Fibroblast of mammary gland (primary cell): Measurements from ENCODE around the gene EMID1.

Experiments
- DNase-seq: peaks from one replicate; pipeline ENCODE4 v3.0.0-alpha.2; 2010; ENCODE audit warnings: low read depth
- H3K4me3 ChIP-seq: 2 replicates; pipeline ENCODE4 v1.5.1; 2011; ENCODE audit warnings: low read depth, mild to moderate bottlenecking, low read length, moderate library complexity; ENCODE audit not compliant: control insufficient read depth
- CTCF ChIP-seq: conservative IDR thresholded peaks from 2 replicates; pipeline ENCODE4 v1.5.1; 2011; ENCODE audit warnings: low read depth, low read length, inconsistent platforms; ENCODE audit not compliant: control insufficient read depth, insufficient read depth

EMID1 gene

GRCh38 chr22:29205594-29206371 lies at the start of gene EMID1:
TSS of gene EMID1 (plus strand) at chr22:29205896. CDS start at chr22:29206039, 143 bp downstream.
- DNase-seq, result peak; percentile 4
- no peak for TF ChIP-seq CTCF
- no peak within 1 kb of the TSS for H3K4me3 ChIP-seq

DNA sequence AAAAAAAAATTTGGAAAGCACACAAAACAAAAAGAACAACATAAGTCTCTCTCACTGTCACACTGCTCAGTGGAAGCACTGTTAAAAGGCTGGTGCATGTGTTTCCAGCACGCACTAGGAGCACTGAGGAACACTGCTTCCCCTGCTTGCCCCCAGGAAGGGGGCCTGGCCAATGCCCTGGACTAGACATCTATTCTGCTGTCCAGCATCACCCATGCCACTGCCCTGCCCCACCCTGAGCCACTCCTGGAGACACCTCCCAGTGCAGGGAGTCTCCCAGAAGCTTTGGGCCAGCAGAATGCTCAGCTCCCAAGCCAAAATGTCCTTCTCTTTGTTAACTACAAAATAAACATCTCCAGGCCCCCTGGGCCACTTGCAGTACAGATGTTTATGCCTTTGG lies 49.7 kb upstream of the EMID1 start:
- H3K4me3 ChIP-seq, result no peak overlapping the region
- no peak for TF ChIP-seq CTCF
- DNase-seq, result no peak

- DNase-seq, result peak; percentile 2
- peak; percentile 14 for TF ChIP-seq CTCF
- no peak overlapping the region for H3K4me3 ChIP-seq
These were observed 49.2 kb upstream of the EMID1 start for GRCh38 chr22:29156507-29156906.

GRCh38 chr22:29157759-29158535 lies 47.7 kb upstream of the EMID1 start:
- no peak for TF ChIP-seq CTCF
- H3K4me3 ChIP-seq, result no peak overlapping the region
- no peak for DNase-seq

GRCh38 chr22:29158546-29158945 lies 47.1 kb upstream of the EMID1 start:
- TF ChIP-seq CTCF, result no peak
- no peak for DNase-seq
- no peak overlapping the region for H3K4me3 ChIP-seq

DNA sequence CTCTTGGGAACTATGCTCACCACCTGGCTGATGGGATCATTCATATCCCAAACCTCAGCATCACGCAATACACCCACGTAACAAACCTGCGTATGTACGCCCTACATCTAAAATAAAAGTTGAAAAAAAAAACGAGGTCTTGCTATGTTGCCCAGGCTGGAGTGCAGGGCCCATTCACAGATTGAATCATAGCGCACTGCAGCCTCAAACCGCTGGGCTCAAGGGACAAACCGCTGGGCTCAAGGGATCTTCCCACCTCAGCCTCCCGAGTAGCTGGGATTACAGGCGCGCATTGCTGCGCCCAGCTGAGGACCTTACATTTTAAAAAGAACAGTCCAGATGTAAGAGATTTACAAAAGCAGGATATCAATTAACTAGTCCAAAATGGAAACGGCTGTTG lies 41.9 kb upstream of the EMID1 start:
- DNase-seq, result no peak
- TF ChIP-seq CTCF, result no peak
- H3K4me3 ChIP-seq, result no peak overlapping the region
